Amygdala (tissue), 56 donors: ENCODE measurements around the gene SNCA.

Source experiments
- DNase-seq, 56 donors: peaks; one replicate each; lab custom pipeline; 2025; lab: John Stamatoyannopoulos, UW

SNCA gene

GRCh38 chr4:89836897-89837384 lies at the start of gene SNCA:
Gene SNCA, minus strand, starts transcription at chr4:89837161. Its CDS starts 1,494 bp downstream, at chr4:89835667.
- DNase-seq: peak in 55 of 56 donors; percentile 6 to 89 (median 78)

- no peak for DNase-seq
Measured at GRCh38 chr4:89879215-89879614, 42.3 kb upstream of the SNCA start.

GRCh38 chr4:89878611-89879010 lies 41.6 kb upstream of the SNCA start:
- DNase-seq: no peak

- no peak for DNase-seq
Measured at GRCh38 chr4:89876548-89876947, 39.6 kb upstream of the SNCA start.

- no peak for DNase-seq
Measured at GRCh38 chr4:89871211-89871610, 34.2 kb upstream of the SNCA start.

- no peak for DNase-seq
Measured at GRCh38 chr4:89868999-89869589, 32.1 kb upstream of the SNCA start.

- DNase-seq: no peak
Measured at GRCh38 chr4:89868276-89868675, 31.3 kb upstream of the SNCA start.

- no peak for DNase-seq
Measured at GRCh38 chr4:89863533-89863932, 26.6 kb upstream of the SNCA start.

- DNase-seq: no peak
Measured at GRCh38 chr4:89860971-89861370, 24.0 kb upstream of the SNCA start.

- no peak for DNase-seq
Measured at GRCh38 chr4:89855236-89855635, 18.3 kb upstream of the SNCA start.

- no peak for DNase-seq
Measured at GRCh38 chr4:89847571-89848325, 10.8 kb upstream of the SNCA start.

GRCh38 chr4:89839558-89839957 lies 2.6 kb upstream of the SNCA start:
- no peak for DNase-seq

GRCh38 chr4:89837993-89838390 lies 1.0 kb upstream of the SNCA start:
- peak in 9 of 56 donors; percentile 20 to 68 (median 36) for DNase-seq

- DNase-seq: peak in 43 of 56 donors; percentile 16 to 86 (median 62)
Measured at GRCh38 chr4:89837385-89837992, 528 bp upstream of the SNCA start.

GRCh38 chr4:89836031-89836745 lies 773 bp downstream of the SNCA start:
- DNase-seq: peak in 44 of 56 donors; percentile 3 to 66 (median 31)

- no peak for DNase-seq
Measured at GRCh38 chr4:89835413-89835812, 1.5 kb downstream of the SNCA start.

GRCh38 chr4:89834486-89835209 lies 2.3 kb downstream of the SNCA start:
- DNase-seq: peak in 1 of 56 donors; percentile 1

GRCh38 chr4:89829470-89830138 lies 7.4 kb downstream of the SNCA start:
- DNase-seq: peak in 44 of 56 donors; percentile 0 to 81 (median 24)

GRCh38 chr4:89823416-89823815 lies 13.5 kb downstream of the SNCA start:
- DNase-seq: no peak

GRCh38 chr4:89821612-89822011 lies 15.3 kb downstream of the SNCA start:
- no peak for DNase-seq
